HFF-Myc (cell line): Measurements from ENCODE around the gene TMEM222.
A peak's percentile ranks its signal among the peaks of the same experiment; 100 is the strongest.

Experiments
- DNase-seq: peaks from one replicate; pipeline ENCODE4 v3.0.0-alpha.2; 2011; ENCODE audit warnings: low read depth; ENCODE audit errors: extremely low read depth
- H3K4me3 ChIP-seq: replicated peaks from 2 replicates; pipeline ENCODE4 v1.5.1; 2011; ENCODE audit warnings: low read depth, mild to moderate bottlenecking, control low read depth, low read length
- TF ChIP-seq, protein P1 (sequence below): IDR thresholded peaks from 2 replicates; pipeline ENCODE4 v1.5.1; 2012; ENCODE audit warnings: mild to moderate bottlenecking, low read depth, low read length, control low read depth; ENCODE audit errors: missing control alignments

Gene TMEM222

GRCh38 chr1:27299385-27300271, 22.3 kb upstream of the TMEM222 start:
- TF ChIP-seq, protein P1, sequence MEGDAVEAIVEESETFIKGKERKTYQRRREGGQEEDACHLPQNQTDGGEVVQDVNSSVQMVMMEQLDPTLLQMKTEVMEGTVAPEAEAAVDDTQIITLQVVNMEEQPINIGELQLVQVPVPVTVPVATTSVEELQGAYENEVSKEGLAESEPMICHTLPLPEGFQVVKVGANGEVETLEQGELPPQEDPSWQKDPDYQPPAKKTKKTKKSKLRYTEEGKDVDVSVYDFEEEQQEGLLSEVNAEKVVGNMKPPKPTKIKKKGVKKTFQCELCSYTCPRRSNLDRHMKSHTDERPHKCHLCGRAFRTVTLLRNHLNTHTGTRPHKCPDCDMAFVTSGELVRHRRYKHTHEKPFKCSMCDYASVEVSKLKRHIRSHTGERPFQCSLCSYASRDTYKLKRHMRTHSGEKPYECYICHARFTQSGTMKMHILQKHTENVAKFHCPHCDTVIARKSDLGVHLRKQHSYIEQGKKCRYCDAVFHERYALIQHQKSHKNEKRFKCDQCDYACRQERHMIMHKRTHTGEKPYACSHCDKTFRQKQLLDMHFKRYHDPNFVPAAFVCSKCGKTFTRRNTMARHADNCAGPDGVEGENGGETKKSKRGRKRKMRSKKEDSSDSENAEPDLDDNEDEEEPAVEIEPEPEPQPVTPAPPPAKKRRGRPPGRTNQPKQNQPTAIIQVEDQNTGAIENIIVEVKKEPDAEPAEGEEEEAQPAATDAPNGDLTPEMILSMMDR: no peak
- no peak overlapping the region for H3K4me3 ChIP-seq
- DNase-seq: peak; percentile 64

DNA sequence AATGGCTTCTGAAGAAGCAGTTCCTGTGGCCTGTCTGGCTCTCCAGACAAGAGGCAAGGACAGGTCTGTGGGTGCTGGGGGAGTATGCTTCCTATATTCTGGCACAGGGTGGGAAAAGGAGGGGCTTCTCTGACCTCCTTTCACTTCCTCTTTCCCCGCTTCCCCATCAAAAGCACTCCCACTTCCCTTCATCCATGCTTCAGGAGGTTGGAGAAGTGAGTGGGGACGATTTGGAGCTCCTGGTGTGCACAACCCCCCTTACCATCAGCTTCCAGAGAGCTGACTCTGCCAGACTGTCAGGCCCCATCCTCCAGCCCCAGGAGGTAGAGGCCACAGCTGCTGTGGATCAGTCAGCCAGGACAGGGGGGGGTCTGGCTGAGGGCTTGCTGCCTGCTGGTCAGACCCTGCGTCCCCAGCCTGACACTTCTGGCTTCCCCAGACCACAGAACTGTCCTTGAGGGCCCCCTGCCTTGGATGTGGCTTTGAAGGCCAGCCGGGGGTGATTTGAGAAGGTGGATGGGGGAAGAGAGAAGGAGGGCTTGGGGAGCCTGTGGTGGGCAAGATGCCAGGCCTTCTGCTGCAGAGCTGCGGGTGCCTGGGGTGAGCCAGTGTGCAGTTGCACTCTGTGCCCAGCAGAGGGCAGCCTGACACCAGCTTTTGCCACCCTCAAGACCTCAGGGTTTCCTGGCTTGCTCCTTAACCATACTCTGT, 21.5 kb upstream of the TMEM222 start:
- DNase-seq: peak; percentile 87
- no peak overlapping the region for H3K4me3 ChIP-seq
- TF ChIP-seq, protein P1: peak; percentile 91

DNA sequence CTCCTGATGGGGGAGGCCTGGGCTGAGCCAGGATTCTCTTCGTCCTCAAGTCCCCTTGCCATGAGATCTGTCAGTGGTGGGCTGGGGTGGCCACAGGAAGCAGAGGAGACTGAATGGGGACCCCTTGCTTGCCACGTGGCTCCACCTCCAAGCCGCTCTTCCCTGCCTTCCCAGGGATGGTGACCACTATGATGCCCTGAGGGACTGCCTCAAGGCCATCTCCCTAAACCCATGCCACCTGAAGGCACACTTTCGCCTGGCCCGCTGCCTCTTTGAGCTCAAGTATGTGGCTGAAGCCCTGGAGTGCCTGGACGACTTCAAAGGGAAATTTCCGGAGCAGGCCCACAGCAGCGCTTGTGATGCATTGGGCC, 20.9 kb upstream of the TMEM222 start:
- H3K4me3 ChIP-seq: no peak overlapping the region
- DNase-seq: no peak
- TF ChIP-seq, protein P1: no peak

- DNase-seq: no peak
- TF ChIP-seq, protein P1: no peak
- no peak overlapping the region for H3K4me3 ChIP-seq
Measured at GRCh38 chr1:27301582-27302199, 20.3 kb upstream of the TMEM222 start.

- no peak for DNase-seq
- H3K4me3 ChIP-seq: no peak overlapping the region
- TF ChIP-seq, protein P1: no peak
Measured at GRCh38 chr1:27302612-27303011, 19.4 kb upstream of the TMEM222 start.

- H3K4me3 ChIP-seq: no peak overlapping the region
- TF ChIP-seq, protein P1: no peak
- no peak for DNase-seq
Measured at GRCh38 chr1:27303509-27303908, 18.5 kb upstream of the TMEM222 start.
